Dedifferentiated amniotic fluid mesenchymal stem cell (primary cell): ENCODE results near the gene NAIF1.
A peak's percentile ranks its signal among the peaks of the same experiment; 100 is the strongest.
"Not testable (repeated sequence)": the region's sequence is repeated elsewhere in the genome, so short reads cannot be mapped to it uniquely, and the experiment has no call there.

Experiments used
- DNase-seq: peaks from one replicate; pipeline ENCODE4 v3.0.0-alpha.2; 2016; ENCODE audit errors: extremely low spot score

Gene NAIF1

DNA sequence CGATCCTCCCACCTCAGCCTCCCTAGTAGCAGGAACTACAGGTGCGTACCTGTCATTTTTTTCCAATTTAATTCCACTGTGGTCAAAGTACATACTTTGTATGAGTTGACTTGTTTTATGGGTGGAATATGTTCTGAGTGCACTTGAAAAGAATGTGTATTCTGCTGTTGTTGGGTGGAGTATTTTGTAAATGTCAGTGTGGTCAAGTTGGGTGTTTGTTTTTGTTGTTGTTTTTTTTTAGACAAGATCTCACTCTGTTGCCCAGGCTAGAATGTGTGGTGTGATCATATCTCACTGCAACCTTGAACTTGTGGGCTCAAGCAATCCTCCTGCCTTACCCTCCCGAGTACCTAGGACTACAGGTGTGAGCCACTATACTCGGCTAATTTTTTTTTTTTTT, 18.8 kb upstream of the NAIF1 start:
- DNase-seq: no peak

DNA sequence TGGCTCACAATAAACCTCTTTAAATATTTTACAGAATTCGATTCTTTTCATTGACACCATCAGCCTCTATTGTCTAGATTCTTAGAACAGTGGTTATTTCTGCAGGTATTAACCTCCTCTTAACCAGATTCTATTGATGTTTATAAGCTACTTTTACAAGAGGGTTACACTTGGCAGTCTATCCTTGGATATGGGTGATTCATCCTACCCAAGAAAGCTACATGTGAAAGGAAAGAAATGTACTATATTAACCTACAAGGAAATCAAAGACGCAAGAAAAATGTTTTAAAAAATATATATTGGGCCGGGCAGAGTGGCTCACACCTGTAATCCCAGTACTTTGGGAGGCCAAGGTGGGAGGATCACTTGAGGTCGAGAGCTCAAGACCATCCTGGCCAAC, 17.6 kb upstream of the NAIF1 start:
- no peak for DNase-seq

DNA sequence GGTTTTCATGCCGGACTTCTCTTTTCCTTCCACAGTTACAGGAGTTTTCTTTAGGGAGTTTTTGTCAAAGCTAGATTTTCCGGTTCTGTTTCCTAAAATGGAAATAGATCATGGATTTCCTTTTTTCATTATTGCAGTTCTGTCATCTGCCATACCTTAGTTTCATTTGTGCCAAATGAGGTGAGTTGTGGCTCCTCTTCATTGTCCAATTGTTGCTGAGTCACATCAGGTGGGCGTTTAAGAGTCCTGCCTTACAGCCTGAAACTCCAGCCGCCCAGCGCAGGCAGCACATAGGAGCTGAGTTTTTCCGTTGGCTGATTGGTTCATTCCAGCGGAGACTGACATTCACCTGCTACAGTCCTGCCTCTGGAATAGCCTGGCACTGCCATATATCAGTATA, 15.0 kb upstream of the NAIF1 start:
- no peak for DNase-seq

DNA sequence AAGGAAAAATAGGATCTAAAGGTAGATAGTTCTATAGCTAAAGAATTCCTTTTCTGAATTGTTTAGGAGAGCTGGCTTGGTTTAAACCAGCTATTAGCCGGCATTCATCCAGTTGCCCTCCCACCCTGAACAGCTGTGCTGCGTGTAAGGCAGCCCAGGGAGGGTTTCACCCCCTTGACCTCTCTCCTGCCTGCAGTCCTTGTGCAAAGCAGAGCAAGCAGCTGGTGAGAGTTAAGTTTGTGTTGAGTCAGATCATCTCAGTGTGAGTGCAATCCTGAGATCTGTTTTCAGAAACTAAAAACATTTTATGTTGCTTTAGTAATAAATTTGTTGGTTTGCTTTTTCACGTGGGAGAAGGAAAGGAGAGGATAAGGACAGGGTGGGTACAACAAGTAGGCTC, 13.9 kb upstream of the NAIF1 start:
- DNase-seq: peak; percentile 80

DNA sequence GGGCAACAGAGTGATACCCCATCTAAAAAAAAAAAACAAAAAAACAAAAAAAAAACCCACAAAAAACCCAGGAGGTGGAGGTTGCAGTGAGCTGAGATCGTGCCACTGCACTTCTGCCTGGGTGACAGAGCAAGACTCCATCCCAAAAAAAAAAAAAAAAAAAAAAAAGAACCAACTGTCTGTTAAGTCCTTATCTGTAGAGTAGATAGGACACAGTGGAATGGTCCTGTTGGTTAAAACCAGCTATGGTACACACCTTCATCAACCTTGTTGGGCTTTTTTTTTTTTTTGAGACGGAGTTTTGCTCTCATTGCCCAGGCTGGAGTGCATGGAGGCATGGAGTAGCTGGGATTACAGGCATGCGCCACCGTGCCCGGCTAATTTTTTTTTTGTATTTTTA, 13.1 kb upstream of the NAIF1 start:
- DNase-seq: no peak

DNA sequence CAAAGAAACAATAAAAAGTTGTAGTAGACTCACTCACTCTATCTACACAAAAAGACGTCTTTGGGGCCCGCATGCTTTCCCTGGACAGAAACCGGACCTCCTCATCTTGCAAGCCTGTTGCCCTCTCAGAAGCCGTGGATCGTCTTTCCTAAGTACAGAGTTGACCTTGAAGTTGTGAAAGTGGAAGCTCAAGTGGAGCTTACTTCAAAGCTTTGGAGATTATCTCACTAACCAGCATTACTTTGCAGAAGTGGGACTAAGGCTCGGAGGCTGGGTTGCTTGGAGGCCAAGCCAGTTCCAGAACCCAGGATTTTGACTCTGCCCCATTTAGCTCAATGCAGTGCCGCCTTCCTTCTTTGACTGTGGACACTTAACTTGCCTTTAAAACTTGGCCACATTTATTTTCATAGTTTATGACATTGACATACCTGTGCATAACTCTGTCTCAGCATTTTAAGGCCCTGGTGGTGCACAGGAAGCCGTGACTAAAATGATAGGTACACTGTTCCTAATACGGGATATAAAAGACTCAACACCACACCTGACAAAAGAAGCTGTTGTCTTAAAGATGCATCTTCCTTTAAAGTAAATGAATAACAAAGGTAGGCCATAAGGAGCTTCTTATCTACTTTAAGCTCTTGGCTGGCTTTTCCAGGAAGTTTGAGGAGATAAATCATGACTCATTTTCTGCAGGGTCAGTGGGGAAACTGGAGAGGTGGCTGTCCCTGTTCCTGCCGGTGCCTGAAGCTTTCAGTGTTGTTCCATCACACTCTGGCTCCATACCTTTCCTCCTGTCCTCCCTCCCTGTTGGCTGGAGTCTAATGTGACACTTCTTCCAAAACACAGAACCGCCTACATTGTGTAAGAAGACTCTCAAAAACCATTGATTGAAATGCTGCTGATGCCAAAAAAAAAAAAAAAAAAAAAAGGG, 11.6 kb upstream of the NAIF1 start:
- DNase-seq: no peak

DNA sequence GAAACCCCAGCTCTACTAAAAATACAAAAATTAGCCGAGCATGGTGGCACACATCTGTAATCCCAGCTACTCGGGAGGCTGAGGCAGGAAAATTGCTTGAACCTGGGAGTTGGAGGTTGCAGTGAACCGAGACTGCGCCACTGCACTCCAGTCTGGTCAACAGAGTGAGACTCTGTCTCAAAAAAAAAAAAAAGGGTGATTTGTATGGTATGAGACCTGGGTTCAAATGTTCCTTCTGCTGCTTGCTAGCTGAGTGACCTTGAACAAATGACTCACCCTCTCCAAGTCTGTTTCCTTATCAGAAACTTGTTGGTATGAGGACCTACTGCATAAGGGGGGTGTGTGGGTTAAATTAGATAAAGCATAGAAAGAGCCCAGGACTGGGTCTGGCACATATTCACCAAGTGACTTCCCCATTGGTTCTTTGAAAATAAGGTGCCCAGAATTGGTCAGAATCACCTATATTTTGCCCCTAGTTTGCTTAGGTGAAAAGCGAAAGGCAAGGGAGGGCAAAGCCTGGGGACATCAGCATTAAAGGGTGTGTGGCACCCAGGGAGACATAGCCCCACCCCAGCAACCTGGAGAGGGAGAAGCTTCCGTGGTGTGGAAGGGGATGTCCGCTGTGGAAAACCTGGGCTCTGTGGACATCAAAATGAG, 10.9 kb upstream of the NAIF1 start:
- DNase-seq: no peak

DNA sequence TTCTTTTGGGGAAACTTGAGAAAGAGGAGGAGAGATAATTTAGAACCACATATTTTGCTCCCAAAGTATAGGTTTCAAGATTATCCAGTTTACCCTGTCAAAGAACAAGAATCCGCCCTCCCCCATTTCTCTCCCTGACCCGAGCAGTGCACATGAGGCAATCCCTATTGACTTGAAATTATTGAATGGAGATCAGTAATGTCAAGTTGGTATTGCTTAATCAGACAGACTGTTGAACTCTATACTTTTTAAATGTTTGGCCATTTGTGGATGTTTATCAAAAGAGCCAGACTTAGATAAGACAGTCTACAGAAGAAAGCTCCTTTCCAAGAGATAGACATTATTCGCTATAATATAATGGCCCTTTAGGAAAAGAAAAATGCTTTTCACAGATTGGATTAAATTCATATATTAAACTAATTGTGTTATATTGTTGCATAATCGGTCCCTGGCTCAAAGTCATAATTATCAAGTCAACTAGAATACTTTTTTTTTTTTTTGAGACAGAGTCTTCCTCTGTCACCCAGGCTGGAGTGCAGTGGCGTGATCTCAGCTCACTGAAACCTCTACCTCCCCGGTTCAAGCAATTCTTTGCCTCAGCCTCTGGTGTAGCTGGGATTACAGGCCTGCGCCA, 6.2 kb upstream of the NAIF1 start:
- no peak for DNase-seq

DNA sequence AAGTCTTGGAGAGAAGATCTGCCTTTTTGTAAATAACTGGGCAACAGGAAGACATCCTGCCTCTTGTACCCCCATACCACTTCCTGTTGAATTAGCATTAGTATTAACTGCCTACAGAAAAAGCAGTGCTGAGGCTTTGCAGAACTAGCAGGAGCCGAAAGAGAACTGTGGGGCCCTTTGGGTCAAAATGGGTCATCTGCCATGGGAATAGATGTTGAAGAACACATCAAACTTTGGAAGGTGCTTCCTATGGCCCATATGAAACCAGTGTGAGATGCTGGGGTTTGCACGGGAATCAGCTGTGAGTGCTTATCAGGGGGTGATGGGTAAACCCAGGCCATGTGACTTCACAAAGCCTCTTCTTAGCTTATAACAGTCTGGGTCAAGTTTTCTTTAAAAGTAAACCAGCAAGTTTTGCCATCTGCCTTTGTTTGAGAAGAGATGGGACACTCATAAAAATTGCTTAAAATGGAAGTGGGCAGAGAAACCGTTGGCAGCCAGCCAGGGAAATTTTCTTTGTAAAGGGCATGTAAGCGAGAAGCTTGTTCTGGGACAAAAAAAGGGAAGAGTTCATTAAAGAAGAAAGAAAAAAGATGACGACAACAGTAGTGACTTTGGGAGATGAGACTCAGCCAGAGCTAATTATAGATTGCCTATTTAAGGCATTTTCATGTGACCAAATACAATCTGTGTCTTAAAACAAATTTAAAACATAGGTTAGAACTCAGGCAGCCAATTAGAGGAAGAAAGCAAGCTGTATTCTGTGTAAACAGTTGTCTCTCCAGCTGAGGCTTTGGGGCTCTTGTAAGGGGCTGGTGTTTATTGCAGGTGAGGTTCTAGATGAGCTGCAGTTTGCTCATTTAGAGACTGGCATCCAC, 5.3 kb upstream of the NAIF1 start:
- DNase-seq: peak; percentile 82

DNA sequence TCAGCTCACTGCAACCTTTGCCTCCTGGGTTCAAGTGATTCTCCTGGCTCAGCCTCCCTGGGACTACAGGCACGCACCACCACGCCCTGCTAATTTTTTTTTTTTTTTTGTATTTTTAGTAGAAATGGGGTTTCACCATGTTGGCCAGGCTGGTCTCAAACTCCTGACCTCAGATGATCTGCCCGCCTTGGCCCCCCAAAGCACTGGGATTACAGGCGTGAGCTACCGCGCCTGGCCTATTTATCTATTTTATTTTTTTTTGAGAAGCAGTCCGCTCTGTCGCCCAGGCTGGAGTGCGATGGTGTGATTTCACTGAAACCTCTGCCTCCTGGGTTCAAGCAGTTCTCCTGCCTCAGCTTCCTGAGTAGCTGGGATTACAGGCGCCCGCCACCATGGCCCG, 4.4 kb upstream of the NAIF1 start:
- DNase-seq: not testable (repeated sequence)

DNA sequence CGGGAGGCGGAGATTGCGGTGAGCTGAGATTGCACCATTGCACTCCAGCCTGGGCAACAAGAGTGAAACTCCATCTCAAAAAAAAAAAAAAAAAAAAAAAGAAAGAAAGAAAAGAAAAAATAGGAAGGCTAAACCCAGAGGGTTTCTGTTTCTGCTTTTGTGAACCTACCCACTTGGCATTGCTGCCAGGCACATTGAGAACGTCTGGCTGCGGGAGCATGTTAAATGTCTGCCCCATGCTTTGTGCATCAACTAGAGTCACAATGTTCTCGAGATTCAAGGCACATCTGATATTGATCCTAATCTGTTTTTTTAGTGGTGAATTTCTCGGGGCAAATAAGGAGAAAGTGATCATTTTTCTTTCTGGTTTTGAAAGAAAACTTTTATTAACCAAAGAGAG, 3.8 kb upstream of the NAIF1 start:
- DNase-seq: no peak

DNA sequence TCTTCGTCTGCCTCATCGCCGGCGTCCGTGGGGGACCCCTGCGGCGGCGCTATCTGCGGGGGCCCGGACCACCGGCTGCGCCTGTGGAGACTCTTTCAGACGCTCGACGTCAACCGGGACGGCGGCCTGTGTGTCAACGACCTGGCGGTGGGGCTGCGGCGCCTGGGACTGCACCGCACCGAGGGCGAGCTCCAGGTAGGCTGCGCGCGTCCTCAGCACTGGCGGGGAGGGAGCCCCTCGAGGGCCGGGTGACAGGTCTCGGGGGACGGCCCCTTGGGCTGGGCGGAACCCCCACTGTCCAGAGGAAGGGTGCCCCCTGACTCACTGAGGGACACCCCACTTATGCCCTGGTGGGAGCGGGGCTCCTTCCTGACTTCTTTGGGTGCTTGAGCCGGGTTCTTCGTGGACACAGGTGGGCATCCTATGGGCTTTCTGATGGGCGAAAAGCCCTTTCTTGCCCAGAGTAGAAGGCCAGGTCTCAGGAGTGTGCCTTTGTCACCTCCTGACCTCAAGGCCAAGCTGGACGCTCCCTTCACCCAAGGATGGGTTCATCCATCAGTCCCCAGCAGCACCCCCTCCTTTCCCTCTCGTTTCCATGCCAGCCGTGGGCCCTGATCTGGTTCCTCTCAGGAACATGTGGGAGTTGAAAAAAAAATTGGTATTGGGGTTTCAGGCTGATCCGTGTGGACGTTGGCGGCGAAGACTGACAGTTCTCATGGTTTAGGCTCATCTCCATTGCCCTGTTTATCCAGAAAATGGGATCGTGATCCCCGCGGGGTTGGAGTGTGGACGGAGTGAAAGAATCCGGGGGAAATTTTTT, 1.5 kb upstream of the NAIF1 start:
- no peak for DNase-seq

DNA sequence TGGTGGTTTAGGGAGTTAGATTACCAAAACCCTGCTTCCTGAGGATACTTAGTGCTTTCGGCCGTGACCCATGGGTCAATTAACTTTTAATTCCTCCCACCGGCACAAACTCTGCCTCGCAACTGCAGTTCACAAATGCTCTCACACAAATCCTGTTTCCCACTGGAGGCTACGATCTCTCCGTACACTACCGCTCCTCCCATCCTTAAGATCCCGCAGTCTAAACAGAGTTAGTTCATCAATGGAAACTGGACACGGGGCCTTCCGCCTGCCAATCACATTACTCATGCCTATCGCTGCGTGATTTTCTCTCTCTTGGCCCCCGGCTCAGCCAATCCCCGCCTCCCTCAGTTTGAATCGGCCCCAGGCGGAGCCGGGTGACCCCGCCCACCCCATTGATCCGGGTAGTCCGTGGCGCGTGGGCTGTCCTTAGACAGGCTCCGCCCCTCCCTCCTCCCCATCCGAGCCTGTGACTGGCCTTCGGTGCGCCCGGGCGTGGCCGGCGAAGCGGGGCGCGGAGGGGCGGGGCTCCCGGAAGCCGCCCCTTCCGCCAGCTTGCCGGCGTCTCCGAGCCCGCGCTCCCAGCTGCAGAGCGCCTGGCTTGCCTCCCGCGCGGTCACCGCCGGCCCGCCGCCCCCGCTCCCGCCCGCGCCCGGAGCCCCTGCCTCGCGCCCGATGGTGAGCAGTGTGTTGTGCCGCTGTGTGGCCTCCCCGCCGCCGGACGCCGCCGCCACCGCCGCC, 695 bp upstream of the NAIF1 start, which contains the start of gene SLC25A25:
TSS of gene SLC25A25 (plus strand) at position 588 of the 741 bp plus-strand sequence. CDS start at position 676, 88 bp downstream.
- peak; percentile 99 for DNase-seq

DNA sequence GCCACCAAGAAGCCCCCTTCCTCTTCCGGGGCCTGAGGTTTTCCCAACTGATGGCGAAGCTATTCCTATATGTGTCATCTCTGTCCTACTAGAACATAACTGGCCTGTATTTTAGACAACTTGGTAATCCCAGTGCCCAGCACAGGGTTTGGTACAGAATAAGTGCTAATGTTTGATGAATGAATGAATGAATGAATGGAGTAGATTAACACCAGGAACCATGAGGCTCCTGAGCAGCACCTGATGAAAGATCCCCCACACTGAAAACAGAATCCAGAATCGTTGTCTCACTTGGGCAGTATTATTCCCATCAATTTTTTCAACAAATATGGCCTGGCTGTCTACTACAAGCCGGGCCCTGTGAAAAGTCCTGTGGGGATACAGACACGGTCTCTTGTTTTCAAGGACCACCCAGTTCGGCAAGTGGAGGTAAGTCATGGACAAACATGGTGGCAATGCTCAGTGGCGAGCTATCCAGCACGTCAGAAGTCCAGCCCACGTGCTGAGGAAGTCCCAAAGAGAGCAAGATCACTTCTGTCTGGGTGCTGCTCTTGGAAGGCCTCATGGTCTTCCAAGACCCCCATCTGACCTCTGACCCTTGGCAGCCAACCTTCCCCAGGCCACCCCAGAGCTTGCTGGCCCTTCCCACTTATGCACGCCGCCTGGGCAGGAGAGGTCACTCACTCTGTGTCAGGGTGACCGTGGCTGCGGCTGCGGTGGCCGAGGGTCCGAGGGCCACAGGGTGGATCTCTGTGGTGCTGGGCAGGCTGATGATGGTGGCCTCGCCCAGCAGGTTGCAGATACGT, 1.0 kb downstream of the NAIF1 start:
- DNase-seq: no peak

DNA sequence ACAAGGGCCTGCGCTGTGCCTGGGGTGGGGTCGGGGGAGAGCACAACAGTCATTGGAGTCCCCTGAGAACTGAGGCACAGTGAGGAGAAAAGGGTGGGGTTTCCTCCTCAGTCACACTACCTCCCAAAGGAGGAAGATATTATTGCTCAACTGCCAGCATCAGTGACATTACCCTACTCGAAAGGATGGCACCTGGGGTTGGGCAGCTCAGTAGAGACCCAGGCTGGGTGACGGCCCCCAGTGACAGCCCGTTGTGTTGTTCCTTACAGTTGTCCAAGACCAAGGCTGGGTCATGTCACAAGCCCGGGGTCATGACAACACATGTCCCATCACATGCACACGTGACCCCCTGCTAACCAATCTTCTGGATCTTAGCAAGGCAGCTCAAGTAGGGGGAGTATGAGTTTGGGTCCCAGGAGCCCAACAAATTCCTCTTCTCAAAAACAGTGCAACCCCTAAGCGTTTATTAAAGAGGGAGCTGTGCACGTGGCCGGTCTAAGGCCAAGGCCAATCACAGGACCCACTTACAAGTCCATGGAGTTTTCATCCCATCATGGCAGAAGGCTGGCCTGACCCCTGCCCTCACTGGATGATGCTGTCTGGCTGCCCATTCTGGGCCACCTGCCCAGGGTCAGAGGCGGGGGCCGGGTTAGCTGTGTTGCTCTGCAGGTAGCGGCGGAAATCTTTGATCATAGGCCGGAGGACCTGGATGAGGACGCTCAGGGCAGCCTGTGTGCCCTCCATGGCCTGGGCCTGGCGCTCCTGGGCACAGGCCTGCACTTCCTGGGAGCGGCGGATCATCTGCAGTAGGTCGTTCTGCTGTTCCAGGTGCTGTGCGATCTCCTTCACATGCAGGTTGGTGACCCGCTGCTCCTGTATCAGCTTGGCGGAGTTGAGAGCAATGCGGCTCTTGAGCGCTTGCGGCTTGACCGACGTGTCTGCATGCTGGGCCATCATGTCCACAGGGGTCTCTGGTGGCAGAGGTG, 4.0 kb downstream of the NAIF1 start:
- no peak for DNase-seq

DNA sequence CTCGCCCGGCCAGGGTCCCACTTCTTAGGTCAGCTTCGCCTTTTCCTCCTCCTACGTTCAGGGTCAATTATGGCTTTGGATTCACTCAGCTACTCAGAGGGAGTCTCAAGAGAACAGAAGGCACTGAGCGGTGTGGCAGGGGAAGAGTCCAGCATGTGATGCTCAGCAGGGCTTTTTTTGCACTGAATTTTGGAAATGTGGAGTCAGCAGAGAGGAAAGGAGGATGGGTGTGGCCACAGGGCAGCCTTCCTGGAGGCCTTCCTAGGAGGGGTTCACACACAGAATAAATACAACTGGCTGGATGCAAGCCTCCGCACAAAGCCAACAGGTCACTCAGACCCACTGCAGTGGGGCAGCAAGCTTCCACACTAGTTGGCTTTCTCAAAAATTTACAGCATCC, 4.8 kb downstream of the NAIF1 start:
- DNase-seq: no peak

DNA sequence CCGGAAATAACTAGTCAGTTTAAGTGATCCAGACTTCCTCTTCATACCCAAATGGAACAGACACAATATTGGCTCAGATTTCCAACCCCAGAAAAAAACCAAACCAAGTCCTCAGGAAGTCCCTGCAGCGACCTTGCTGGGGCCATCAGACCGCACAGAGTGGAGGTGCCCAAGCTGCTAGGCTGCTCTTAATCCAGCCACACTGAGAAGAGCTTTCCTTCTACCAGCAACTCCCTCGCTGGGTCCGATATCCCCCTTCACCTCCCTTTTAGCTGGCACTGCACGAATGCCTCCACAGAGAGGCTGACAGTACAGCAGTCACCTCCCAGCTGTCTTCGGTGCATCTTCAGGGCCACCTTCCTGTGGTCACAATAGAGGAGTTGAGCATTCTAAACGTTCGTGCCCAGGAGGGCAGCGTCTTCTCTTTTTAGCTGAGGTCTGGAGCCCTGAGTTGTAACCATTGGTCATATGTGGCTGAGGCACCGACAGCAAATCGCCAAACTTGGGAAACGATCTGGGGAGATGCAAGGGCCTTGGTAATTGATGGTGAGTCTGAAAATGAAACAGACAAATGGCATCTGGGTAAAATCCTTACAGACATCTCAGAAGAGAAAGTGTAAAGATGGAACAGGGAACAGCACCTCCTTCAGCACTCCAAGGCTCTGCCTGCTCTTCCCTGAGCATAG, 5.7 kb downstream of the NAIF1 start:
- no peak for DNase-seq
